PC-3 (cell line): ENCODE measurements around the gene CLDN4.

Experiments
- CTCF ChIP-seq: fragments of 300-600 bp; sonication (generic); conservative IDR thresholded peaks from 2 replicates; pipeline ENCODE4 v1.5.1; 2017; ENCODE audit warnings: antibody characterized with exemption, low read depth, mild to moderate bottlenecking, low read length
- EZH2phosphoT487 ChIP-seq: fragments of 300-600 bp; sonication (generic); IDR thresholded peaks from 2 replicates; pipeline ENCODE4 v1.6.1; 2018; ENCODE audit warnings: mild to moderate bottlenecking, antibody characterized with exemption, low read length, borderline replicate concordance

GRCh38 chr7:73827567-73828106 is 3.2 kb upstream of the CLDN4 start:
- no peak for TF ChIP-seq CTCF
- no peak for TF ChIP-seq EZH2phosphoT487
